ENCODE results near the gene WRAP53. TPM values are rescaled to one million over a fixed set of nuclear protein-coding genes. Genes with fewer than 3 reads are reported as not detected.

Gene WRAP53
- total RNA-seq, 2 donors from 2014 or later: 21.7 to 30.8 TPM

DNA sequence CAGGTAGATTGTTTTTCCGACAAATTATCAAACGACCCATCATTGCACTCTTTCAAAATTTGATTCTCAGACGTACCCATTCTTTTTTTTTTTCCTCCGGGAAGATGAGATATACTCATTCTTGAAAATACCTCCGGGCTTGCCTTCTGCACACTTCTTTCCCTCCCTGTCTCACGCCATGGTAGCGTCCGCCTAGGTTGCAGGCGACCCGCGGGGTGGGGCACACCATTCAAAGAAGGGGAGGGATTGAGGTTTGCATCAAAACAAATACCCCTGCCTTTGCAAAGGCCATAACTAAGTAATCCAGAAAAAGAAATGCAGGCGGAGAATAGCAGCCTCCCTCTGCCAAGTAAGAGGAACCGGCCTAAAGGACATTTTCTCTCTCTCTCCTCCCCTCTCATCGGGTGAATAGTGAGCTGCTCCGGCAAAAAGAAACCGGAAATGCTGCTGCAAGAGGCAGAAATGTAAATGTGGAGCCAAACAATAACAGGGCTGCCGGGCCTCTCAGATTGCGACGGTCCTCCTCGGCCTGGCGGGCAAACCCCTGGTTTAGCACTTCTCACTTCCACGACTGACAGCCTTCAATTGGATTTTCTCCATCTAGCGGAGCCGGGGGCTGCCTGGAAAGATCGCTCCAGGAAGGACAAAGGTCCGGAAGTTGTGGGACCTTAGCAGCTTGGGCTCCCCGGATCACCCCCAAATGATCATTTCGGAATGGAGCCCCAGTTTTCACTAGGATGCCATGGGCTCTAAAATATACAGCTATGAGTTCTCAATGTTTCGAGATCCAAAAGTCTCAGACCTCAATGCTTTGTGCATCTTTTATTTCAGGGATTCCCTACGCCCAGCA, 1.8 kb upstream of the WRAP53 start:
- Histone ChIP-seq H3K9me3 (ENCODE audit: control insufficient read depth, low read length) (no peaks in the 10 kb centered on the region), H3K9ac (ENCODE audit: extremely low read depth, low read length, poor library complexity, severe bottlenecking) (peak overlapping the region; percentile 97), H3K27ac (ENCODE audit: low read depth, low read length) (peak overlapping the region; percentile 100), H3K36me3 (ENCODE audit: control insufficient read depth, insufficient read depth, low read length) (peaks cover 10% of the 10 kb centered on the region), H3K4me1 (ENCODE audit: control insufficient read depth, insufficient read depth, low read length) (no peaks in the 10 kb centered on the region), H3K27me3 (ENCODE audit: control insufficient read depth, insufficient read depth, low read length, poor library complexity, severe bottlenecking) (no peaks in the 10 kb centered on the region), H3K4me3 (ENCODE audit: low read length) (peak overlapping the region; percentile 98)
- TF ChIP-seq, protein P1, sequence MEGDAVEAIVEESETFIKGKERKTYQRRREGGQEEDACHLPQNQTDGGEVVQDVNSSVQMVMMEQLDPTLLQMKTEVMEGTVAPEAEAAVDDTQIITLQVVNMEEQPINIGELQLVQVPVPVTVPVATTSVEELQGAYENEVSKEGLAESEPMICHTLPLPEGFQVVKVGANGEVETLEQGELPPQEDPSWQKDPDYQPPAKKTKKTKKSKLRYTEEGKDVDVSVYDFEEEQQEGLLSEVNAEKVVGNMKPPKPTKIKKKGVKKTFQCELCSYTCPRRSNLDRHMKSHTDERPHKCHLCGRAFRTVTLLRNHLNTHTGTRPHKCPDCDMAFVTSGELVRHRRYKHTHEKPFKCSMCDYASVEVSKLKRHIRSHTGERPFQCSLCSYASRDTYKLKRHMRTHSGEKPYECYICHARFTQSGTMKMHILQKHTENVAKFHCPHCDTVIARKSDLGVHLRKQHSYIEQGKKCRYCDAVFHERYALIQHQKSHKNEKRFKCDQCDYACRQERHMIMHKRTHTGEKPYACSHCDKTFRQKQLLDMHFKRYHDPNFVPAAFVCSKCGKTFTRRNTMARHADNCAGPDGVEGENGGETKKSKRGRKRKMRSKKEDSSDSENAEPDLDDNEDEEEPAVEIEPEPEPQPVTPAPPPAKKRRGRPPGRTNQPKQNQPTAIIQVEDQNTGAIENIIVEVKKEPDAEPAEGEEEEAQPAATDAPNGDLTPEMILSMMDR (conservative IDR thresholded peaks at IDR 0.05): no peak
- peak; percentile 93 for DNase-seq
- Mint-ChIP-seq H3K4me1 (peaks cover 19% of the 10 kb centered on the region), H3K4me3 (peak overlapping the region; percentile 85), H3K27me3 (ENCODE audit: insufficient read depth) (no peaks in the 10 kb centered on the region), H3K36me3 (ENCODE audit: low read depth) (peaks cover 23% of the 10 kb centered on the region), H3K9me3 (no peaks in the 10 kb centered on the region), H3K27ac (peak overlapping the region; percentile 100)
- WGBS, 2 experiments (ENCODE audit: insufficient coverage in 1 of 2, insufficient read length in 1 of 2): 0% methylated on average over 12 to 30 of the region's 30 CpGs

DNA sequence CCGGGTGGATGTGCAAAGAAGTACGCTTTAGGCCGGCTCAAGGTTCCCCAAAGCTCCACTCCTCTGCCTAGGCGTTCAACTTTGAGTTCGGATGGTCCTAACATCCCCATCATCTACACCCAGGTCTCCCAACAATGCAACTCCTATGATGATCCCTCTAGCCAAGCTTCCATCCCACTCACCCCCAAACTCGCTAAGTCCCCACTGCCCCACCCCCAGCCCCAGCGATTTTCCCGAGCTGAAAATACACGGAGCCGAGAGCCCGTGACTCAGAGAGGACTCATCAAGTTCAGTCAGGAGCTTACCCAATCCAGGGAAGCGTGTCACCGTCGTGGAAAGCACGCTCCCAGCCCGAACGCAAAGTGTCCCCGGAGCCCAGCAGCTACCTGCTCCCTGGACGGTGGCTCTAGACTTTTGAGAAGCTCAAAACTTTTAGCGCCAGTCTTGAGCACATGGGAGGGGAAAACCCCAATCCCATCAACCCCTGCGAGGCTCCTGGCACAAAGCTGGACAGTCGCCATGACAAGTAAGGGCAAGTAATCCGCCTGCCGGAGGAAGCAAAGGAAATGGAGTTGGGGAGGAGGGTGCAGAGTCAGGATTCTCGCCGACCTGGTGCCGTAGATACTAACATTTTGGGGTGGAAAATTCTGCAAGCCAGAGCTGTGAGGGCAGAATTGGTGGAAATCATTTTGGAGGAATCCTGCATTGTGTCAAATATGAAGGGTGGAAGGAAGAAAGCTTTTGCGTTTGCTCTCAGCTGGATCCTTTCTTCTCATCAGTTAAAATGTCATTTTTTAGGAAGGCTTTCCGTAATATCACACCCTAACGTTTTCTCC, 987 bp upstream of the WRAP53 start, which contains the start of gene TP53:
TP53 (minus strand) TSS at position 419 of the 836 bp plus-strand sequence. CDS start 10,896 bp downstream, outside the sequence.
- Histone ChIP-seq H3K4me1 (ENCODE audit: control insufficient read depth, insufficient read depth, low read length) (no peaks in the 10 kb centered on the region), H3K27ac (ENCODE audit: low read depth, low read length) (peak within 1 kb of the TSS; percentile 100), H3K4me3 (ENCODE audit: low read length) (peak within 1 kb of the TSS; percentile 98), H3K9ac (ENCODE audit: extremely low read depth, low read length, poor library complexity, severe bottlenecking) (peak within 1 kb of the TSS; percentile 97), H3K36me3 (ENCODE audit: control insufficient read depth, insufficient read depth, low read length) (peaks cover 10% of the 10 kb centered on the region), H3K9me3 (ENCODE audit: control insufficient read depth, low read length) (no peaks in the 10 kb centered on the region), H3K27me3 (ENCODE audit: control insufficient read depth, insufficient read depth, low read length, poor library complexity, severe bottlenecking) (no peaks in the 10 kb centered on the region)
- Mint-ChIP-seq H3K4me1 (peaks cover 19% of the 10 kb centered on the region), H3K27ac (peak within 1 kb of the TSS; percentile 100), H3K4me3 (peak within 1 kb of the TSS; percentile 85), H3K27me3 (ENCODE audit: insufficient read depth) (no peaks in the 10 kb centered on the region), H3K9me3 (no peaks in the 10 kb centered on the region), H3K36me3 (ENCODE audit: low read depth) (peaks cover 23% of the 10 kb centered on the region)
- DNase-seq: peak; percentile 98
- TF ChIP-seq, protein P1 (conservative IDR thresholded peaks at IDR 0.05): no peak
- 0 to 1% methylated on average over 18 to 30 of the region's 30 CpGs for WGBS, 2 experiments (ENCODE audit: insufficient coverage in 1 of 2, insufficient read length in 1 of 2)

DNA sequence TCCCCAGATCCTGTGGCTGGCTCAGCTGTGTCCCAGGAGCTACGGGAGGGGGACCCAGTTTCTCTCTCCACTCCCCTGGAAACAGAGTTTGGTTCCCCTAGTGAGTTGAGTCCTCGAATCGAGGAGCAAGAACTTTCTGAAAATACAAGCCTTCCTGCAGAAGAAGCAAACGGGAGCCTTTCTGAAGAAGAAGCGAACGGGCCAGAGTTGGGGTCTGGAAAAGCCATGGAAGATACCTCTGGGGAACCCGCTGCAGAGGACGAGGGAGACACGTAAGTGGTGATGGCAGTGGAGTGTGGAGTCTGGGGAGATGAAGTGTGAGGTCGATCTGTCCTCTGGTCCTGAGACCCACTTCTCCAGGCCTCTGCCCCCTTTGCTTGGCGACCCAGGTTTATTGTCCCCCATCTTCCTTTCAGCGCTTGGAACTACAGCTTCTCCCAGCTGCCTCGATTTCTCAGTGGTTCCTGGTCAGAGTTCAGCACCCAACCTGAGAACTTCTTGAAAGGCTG, 585 bp downstream of the WRAP53 start:
- no peaks in the 10 kb centered on the region for H3K27me3 Mint-ChIP-seq (ENCODE audit: insufficient read depth)
- H3K27ac ChIP-seq (ENCODE audit: low read depth, low read length): peak overlapping the region; percentile 34

More for the DNA sequence above, 585 bp downstream of the WRAP53 start:
- no peaks in the 10 kb centered on the region for H3K9me3 Mint-ChIP-seq
- H3K27ac Mint-ChIP-seq: peak overlapping the region; percentile 83
- H3K36me3 Mint-ChIP-seq (ENCODE audit: low read depth): peaks cover 26% of the 10 kb centered on the region
- WGBS, 2 experiments (ENCODE audit: insufficient coverage in 1 of 2, insufficient read length in 1 of 2): 16 to 18% methylated on average over 12 to 13 of the region's 13 CpGs
- Histone ChIP-seq H3K4me1 (ENCODE audit: control insufficient read depth, insufficient read depth, low read length) (no peaks in the 10 kb centered on the region), H3K9ac (ENCODE audit: extremely low read depth, low read length, poor library complexity, severe bottlenecking) (peak overlapping the region; percentile 74), H3K36me3 (ENCODE audit: control insufficient read depth, insufficient read depth, low read length) (peaks cover 9% of the 10 kb centered on the region), H3K4me3 (ENCODE audit: low read length) (peak overlapping the region; percentile 96), H3K9me3 (ENCODE audit: control insufficient read depth, low read length) (no peaks in the 10 kb centered on the region), H3K27me3 (ENCODE audit: control insufficient read depth, insufficient read depth, low read length, poor library complexity, severe bottlenecking) (no peaks in the 10 kb centered on the region)
- TF ChIP-seq, protein P1 (conservative IDR thresholded peaks at IDR 0.05): no peak
- DNase-seq: no peak
- H3K4me1 Mint-ChIP-seq: peaks cover 19% of the 10 kb centered on the region
- H3K4me3 Mint-ChIP-seq: peak overlapping the region; percentile 85
